ENCODE data around the gene PCDHGB2.

DNA sequence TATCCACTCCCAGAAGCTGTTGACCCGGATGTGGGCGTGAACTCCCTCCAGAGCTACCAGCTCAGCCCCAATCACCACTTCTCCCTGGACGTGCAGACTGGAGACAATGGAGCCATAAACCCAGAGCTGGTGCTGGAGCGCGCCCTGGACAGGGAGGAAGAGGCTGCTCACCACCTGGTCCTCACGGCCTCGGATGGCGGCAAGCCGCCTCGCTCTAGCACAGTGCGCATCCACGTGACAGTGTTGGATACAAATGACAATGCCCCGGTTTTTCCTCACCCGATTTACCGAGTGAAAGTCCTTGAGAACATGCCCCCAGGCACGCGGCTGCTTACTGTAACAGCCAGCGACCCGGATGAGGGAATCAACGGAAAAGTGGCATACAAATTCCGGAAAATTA lies 33.5 kb downstream of the PCDHGB2 start:
- TF ChIP-seq, protein P1, sequence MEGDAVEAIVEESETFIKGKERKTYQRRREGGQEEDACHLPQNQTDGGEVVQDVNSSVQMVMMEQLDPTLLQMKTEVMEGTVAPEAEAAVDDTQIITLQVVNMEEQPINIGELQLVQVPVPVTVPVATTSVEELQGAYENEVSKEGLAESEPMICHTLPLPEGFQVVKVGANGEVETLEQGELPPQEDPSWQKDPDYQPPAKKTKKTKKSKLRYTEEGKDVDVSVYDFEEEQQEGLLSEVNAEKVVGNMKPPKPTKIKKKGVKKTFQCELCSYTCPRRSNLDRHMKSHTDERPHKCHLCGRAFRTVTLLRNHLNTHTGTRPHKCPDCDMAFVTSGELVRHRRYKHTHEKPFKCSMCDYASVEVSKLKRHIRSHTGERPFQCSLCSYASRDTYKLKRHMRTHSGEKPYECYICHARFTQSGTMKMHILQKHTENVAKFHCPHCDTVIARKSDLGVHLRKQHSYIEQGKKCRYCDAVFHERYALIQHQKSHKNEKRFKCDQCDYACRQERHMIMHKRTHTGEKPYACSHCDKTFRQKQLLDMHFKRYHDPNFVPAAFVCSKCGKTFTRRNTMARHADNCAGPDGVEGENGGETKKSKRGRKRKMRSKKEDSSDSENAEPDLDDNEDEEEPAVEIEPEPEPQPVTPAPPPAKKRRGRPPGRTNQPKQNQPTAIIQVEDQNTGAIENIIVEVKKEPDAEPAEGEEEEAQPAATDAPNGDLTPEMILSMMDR (IDR thresholded peaks at IDR 0.05), result no peak
- no peak for TF ChIP-seq POLR2A (IDR thresholded peaks at IDR 0.05)

Data from adrenal gland (tissue), 5 donors.